Measurements from ENCODE around the gene IGFBP1. TPM values are rescaled to one million over a fixed set of nuclear protein-coding genes. Genes with fewer than 3 reads are reported as not detected.
A peak's percentile ranks its signal among the peaks of the same experiment; 100 is the strongest.

Gene IGFBP1
- total RNA-seq, 2 donors from 2014 or later, result not detected

DNA sequence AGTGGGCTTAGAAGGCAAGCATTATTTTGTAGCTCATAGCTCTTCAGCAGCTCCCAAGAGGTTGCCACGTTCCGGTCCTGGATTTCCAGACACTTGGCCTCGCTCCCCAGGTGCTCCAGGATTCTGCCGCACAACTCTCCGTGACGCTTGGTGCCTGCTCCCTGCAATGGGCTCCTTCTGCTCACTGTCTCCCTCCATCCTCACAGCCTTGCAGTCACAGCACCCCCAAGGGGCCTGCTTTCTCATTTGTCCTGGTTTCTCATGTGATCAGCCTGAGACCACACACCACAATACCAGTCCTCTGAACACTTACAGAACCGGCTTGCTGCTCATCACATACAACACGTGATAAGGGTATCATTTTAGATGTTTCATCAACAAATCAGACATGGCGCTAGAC, 23.0 kb downstream of the IGFBP1 start:
- Mint-ChIP-seq H3K9me3 (no peaks in the 10 kb centered on the region), H3K4me3 (no peak overlapping the region), H3K36me3 (ENCODE audit: low read depth) (peaks cover 8% of the 10 kb centered on the region), H3K27ac (no peak overlapping the region), H3K27me3 (no peaks in the 10 kb centered on the region), H3K4me1 (no peaks in the 10 kb centered on the region)
- ATAC-seq (replicated peaks), result no peak

DNA sequence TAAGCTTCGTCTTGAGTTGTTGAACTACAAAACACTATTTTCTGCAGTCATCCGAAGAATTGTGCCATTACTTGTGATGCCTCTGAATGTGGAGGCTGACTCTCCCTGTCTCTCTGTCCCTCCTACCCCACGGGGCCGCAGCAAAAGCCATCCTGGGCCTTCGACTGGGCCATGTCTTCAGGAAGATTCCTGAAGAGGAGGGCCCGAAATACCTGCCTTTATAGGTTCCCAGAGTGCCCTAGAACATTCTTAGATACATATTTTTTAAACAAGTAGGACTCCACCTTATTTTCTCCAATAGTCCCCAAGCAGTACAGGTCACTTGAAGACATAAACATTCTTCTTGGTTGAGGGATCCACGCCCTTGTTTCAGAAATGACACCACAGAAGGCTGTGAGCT, 24.7 kb downstream of the IGFBP1 start:
- Mint-ChIP-seq H3K27ac (no peak overlapping the region), H3K4me3 (no peak overlapping the region), H3K36me3 (ENCODE audit: low read depth) (peaks cover 8% of the 10 kb centered on the region), H3K9me3 (no peaks in the 10 kb centered on the region), H3K27me3 (peaks cover 5% of the 10 kb centered on the region), H3K4me1 (no peaks in the 10 kb centered on the region)
- no peak for ATAC-seq (replicated peaks)

- Mint-ChIP-seq H3K36me3 (ENCODE audit: low read depth) (peaks cover 8% of the 10 kb centered on the region), H3K4me1 (no peaks in the 10 kb centered on the region), H3K27ac (no peak overlapping the region), H3K4me3 (no peak overlapping the region), H3K9me3 (no peaks in the 10 kb centered on the region), H3K27me3 (peaks cover 5% of the 10 kb centered on the region)
- ATAC-seq (replicated peaks), result peak; percentile 38
Measured at GRCh38 chr7:45914911-45915310, 26.6 kb downstream of the IGFBP1 start.

- peaks cover 10% of the 10 kb centered on the region for H3K27me3 Mint-ChIP-seq
- no peak overlapping the region for H3K27ac Mint-ChIP-seq
- no peaks in the 10 kb centered on the region for H3K4me1 Mint-ChIP-seq
- no peak overlapping the region for H3K4me3 Mint-ChIP-seq
- no peaks in the 10 kb centered on the region for H3K9me3 Mint-ChIP-seq
- peaks cover 8% of the 10 kb centered on the region for H3K36me3 Mint-ChIP-seq (ENCODE audit: low read depth)
- no peak for ATAC-seq (replicated peaks)
Measured at GRCh38 chr7:45915606-45916005, 27.3 kb downstream of the IGFBP1 start.

DNA sequence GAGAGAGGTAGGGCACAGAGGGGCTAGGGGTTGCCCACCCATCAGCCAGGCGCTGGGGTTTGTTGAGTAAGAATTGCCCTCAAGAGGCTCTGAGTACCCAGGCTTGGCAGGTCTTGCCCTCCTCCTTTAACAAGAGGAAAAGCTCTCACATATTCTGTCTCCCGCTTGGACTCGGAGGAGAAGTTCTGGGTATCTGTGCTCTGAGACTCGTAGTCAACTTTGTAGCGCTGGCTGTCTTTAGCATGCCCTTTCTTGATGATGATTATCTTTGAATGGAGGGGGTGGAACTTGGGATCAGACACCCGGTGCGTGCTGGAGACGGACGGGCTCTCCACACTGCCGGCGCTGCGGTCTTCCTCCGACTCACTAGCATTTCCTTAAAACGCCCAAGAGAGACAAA, 28.8 kb downstream of the IGFBP1 start:
- Mint-ChIP-seq H3K27ac (no peak overlapping the region), H3K27me3 (peaks cover 14% of the 10 kb centered on the region), H3K9me3 (no peaks in the 10 kb centered on the region), H3K4me1 (no peaks in the 10 kb centered on the region), H3K36me3 (ENCODE audit: low read depth) (peaks cover 8% of the 10 kb centered on the region), H3K4me3 (no peak overlapping the region)
- ATAC-seq (replicated peaks), result no peak

- Mint-ChIP-seq H3K4me3 (no peak overlapping the region), H3K4me1 (peaks cover 2% of the 10 kb centered on the region), H3K36me3 (ENCODE audit: low read depth) (peaks cover 3% of the 10 kb centered on the region), H3K27ac (no peak overlapping the region), H3K27me3 (peaks cover 20% of the 10 kb centered on the region), H3K9me3 (no peaks in the 10 kb centered on the region)
- peak; percentile 30 for ATAC-seq (replicated peaks)
Measured at GRCh38 chr7:45917658-45918057, 29.4 kb downstream of the IGFBP1 start.

DNA sequence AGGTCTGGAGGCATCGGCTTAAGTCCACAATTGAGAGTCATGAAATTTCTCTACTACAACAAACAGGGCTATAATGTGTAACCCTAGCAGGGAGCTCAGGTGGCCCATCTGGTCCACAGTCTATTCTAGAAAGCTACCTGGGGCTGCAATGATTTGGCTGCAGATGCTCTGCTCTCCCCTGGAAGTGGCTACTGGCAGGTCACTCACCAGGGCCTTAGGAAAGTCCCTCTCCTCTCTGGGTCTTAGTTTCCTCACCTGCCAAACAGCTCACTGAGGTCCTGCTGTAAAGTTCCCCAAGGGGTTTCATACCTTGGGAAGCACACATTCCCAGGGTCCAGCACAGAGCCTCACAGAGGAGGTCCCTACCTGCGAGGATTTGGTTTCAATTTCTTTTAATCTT, 30.3 kb downstream of the IGFBP1 start:
- peaks cover 27% of the 10 kb centered on the region for H3K27me3 Mint-ChIP-seq

DNA sequence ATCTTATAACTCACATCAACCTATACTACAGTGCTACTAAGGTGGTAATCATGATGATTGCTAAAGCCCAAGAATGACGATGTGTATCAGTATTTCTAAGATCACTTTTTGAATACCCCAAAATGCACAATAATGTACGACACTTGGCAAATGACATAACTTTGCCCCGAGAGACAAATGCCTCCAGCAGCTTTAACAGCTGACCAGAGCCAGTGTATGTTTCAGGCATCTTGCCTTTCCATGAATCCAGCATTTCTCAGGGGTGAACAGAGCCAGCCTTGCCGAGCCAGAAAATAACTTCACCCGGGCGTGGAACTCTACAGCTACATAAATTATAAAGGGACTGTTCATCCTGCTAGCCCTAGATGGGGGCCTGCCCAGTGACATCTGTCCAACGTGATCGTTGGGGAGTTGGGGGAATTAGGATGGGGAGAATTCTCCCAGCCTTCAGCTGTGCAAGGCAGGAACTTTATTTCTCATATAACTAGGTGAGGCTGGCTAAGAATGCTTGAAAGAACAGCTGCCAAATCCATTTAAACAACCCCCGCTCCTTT, 31.0 kb downstream of the IGFBP1 start:
- H3K4me1 Mint-ChIP-seq, result peaks cover 10% of the 10 kb centered on the region
- peaks cover 28% of the 10 kb centered on the region for H3K27me3 Mint-ChIP-seq
- no peaks in the 10 kb centered on the region for H3K9me3 Mint-ChIP-seq
- ATAC-seq (replicated peaks), result no peak
- H3K36me3 Mint-ChIP-seq (ENCODE audit: low read depth), result no peaks in the 10 kb centered on the region
- H3K27ac Mint-ChIP-seq, result no peak overlapping the region
- peak overlapping the region; percentile 72 for H3K4me3 Mint-ChIP-seq

More for the DNA sequence above, 30.3 kb downstream of the IGFBP1 start:
- Mint-ChIP-seq H3K27ac (no peak overlapping the region), H3K4me3 (no peak overlapping the region), H3K36me3 (ENCODE audit: low read depth) (no peaks in the 10 kb centered on the region), H3K9me3 (no peaks in the 10 kb centered on the region), H3K4me1 (peaks cover 10% of the 10 kb centered on the region)
- no peak for ATAC-seq (replicated peaks)

DNA sequence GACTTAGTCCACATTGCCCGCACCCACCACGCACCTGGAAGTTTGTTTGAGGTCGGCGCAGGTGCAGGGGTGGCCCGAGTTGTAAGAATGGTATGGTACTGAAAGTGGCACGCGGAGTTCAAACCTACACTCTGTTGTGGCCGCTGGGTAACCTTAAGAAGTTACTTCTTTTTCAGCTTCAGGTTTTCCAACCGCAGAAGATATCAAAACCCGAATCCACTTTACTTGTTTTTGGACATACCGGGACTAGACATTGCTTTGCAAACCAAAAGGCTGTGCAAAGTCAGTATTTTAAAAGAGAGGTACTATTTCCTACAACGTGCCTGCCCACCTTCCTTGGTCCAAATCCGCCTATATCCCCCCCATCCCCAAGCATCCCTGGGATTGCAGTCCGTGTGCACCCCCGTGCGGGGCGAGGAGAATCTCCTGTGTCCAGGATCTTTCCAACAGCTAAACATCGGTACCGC, 31.7 kb downstream of the IGFBP1 start:
- H3K4me1 Mint-ChIP-seq, result peaks cover 10% of the 10 kb centered on the region
- no peaks in the 10 kb centered on the region for H3K9me3 Mint-ChIP-seq
- no peak overlapping the region for H3K27ac Mint-ChIP-seq
- H3K36me3 Mint-ChIP-seq (ENCODE audit: low read depth), result no peaks in the 10 kb centered on the region
- peak overlapping the region; percentile 72 for H3K4me3 Mint-ChIP-seq
- no peak for ATAC-seq (replicated peaks)
- H3K27me3 Mint-ChIP-seq, result peaks cover 30% of the 10 kb centered on the region

GRCh38 chr7:45920502-45921380, 32.5 kb downstream of the IGFBP1 start, which contains the start of gene IGFBP3:
Gene IGFBP3, minus strand, starts transcription at chr7:45921272. Its CDS starts 132 bp downstream, at chr7:45921140.
- Mint-ChIP-seq H3K27me3 (peaks cover 30% of the 10 kb centered on the region), H3K9me3 (no peaks in the 10 kb centered on the region), H3K4me1 (peaks cover 10% of the 10 kb centered on the region), H3K4me3 (peak within 1 kb of the TSS; percentile 73), H3K36me3 (ENCODE audit: low read depth) (no peaks in the 10 kb centered on the region), H3K27ac (peak within 1 kb of the TSS; percentile 42)
- ATAC-seq (replicated peaks), result peak; percentile 56

DNA sequence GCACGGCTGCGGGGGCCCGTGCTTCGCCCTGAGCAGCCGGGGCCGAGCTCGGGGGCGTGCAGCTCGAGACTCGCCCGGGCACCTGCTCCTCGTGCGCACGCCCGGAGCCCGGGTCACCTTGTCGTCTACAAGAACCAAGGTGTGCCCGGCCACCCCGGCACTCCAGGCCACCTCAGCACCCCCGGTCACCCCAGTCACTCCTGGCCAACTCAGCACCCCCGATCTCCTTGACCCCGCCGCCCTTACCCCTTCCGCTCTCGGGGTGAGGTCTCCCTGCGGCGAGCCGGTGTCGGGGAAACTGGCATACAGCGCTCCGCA, 33.1 kb downstream of the IGFBP1 start:
- no peaks in the 10 kb centered on the region for H3K36me3 Mint-ChIP-seq (ENCODE audit: low read depth)
- H3K9me3 Mint-ChIP-seq, result no peaks in the 10 kb centered on the region
- peaks cover 10% of the 10 kb centered on the region for H3K4me1 Mint-ChIP-seq
- no peak overlapping the region for H3K27ac Mint-ChIP-seq
- H3K27me3 Mint-ChIP-seq, result peaks cover 30% of the 10 kb centered on the region
- H3K4me3 Mint-ChIP-seq, result peak overlapping the region; percentile 73
- no peak for ATAC-seq (replicated peaks)

DNA sequence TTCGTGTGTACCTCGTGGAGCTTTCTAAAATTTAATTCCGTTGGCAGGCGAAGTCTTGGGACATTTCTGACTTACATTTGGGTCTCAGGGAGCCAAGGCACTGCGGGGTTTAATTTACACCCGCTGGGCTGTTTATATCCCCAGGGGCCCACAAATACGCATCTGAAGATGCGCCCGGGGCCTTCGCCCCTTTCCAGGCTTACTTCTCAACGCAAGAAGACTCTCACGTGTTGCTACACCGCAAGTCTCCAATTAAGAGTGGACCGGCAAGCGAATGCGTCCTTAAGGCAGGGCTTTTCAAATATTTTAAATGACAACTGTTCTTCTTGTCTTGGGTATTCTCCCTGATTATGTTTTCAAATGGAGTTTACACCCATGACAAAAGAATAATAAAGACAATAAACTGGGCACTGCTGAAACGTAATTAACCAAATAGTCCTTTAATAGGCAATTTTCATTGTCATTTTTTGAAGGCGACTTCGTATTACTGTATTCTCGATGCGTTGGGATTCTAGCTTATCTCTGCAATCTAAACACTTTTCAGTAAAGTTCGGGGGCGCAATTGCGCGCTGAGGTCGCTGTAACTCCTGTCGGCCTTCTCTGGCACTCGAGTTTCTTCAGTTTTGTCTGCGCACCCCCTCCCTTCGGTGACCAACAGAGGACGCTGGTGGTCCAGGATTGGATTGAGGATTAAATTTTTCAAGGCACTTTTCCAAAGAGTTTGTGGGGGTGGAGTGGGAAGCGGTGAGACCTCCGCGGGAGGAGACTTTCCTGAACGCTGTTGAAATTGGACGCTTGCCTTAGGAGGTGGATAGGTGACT, 33.6 kb downstream of the IGFBP1 start:
- Mint-ChIP-seq H3K4me3 (peak overlapping the region; percentile 73), H3K4me1 (peaks cover 10% of the 10 kb centered on the region), H3K36me3 (ENCODE audit: low read depth) (no peaks in the 10 kb centered on the region), H3K27ac (peak overlapping the region; percentile 42), H3K9me3 (no peaks in the 10 kb centered on the region), H3K27me3 (peaks cover 30% of the 10 kb centered on the region)
- no peak for ATAC-seq (replicated peaks)

GRCh38 chr7:45922810-45923209, 34.5 kb downstream of the IGFBP1 start:
- H3K36me3 Mint-ChIP-seq (ENCODE audit: low read depth), result no peaks in the 10 kb centered on the region
- ATAC-seq (replicated peaks), result peak; percentile 68
- peaks cover 25% of the 10 kb centered on the region for H3K27me3 Mint-ChIP-seq
- peak overlapping the region; percentile 42 for H3K27ac Mint-ChIP-seq
- H3K4me3 Mint-ChIP-seq, result peak overlapping the region; percentile 73
- no peaks in the 10 kb centered on the region for H3K9me3 Mint-ChIP-seq
- peaks cover 10% of the 10 kb centered on the region for H3K4me1 Mint-ChIP-seq

DNA sequence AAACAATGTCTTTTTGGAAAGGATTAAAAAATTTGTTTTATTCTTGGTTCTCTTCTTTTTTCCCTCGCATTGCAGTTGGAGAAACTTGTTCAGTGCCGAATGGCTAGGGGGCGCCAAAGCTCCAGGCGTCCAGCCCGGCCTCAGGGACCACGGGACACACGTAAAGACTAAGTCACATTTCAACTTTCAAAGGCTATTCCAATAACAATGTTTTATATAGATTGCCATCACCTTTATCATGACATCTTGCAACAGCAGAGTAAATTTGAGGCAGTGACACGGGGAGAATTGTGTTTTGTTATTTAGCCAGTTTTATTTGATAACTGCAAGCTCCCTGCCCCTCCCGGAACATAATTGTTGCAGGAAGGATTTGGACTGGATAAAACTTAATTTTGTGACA, 35.0 kb downstream of the IGFBP1 start:
- Mint-ChIP-seq H3K36me3 (ENCODE audit: low read depth) (no peaks in the 10 kb centered on the region), H3K4me3 (peak overlapping the region; percentile 73), H3K27me3 (peaks cover 25% of the 10 kb centered on the region), H3K4me1 (peaks cover 10% of the 10 kb centered on the region), H3K9me3 (no peaks in the 10 kb centered on the region), H3K27ac (no peak overlapping the region)
- ATAC-seq (replicated peaks), result peak; percentile 38
